NK-92 (cell line): ENCODE measurements around the gene FBXW9.
"Not testable (repeated sequence)": the region's sequence is repeated elsewhere in the genome, so short reads cannot be mapped to it uniquely, and the experiment has no call there.

ENCODE experiments used
- DNase-seq: peaks from one replicate; lab custom pipeline; 2025; ENCODE audit not compliant: unreplicated experiment; lab: John Stamatoyannopoulos, UW

Gene FBXW9

DNA sequence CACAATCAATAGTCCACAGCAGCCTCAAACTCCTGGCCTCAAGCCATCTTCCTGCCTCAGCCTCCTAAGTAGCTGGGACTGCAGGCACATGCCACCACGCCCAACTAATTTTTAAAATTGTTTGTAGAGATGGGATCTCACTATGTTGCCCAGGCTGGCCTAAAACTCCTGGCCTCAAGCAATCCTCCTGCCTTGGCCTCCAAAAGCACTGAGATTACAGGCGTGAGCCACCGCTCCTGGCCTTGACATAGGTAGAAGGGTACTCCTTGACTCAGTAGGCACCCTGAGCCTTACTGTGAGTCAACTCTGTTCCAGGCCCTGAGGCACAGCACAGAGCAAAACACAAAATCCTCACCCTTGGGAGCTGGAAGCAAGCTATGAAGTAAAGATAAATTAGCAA is 19.5 kb upstream of the FBXW9 start:
- no peak for DNase-seq

DNA sequence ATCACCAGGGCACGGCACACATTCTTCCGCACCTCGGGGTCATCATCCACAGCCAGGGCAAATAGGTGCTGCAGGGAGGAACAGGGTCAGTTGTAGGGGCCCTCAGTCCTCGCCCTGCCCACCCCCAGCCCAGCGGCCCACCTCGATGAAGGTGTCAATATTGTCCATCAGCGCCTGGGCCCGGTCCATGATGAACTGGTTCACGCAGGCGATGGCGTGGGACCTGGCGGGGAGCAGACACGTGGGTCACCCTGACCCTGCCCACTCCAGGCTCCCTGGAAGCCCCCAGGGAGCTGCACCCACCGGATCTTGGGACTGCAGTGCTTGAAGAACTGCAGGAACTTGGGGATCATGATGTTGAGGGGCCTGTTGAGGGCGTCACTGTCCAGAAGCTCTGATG is 18.7 kb upstream of the FBXW9 start:
- DNase-seq, result no peak

DNA sequence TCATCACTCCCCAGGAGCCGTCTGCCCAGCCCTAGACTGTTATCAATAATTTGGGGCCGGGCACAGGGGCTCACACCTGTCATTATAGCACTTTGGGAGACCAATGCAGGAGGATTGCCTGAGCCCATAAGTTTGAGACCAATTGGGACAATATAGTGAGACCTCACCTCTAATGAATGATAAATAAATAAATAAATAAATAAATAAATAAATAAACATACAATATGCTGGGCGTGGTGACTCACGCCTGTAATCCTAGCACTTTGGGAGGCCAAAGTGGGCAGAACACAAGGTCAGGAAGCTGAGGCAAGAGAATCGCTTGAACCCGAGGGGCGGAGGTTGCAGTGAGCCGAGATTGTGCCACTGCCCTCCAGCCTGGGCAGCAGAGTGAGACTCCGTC is 16.9 kb upstream of the FBXW9 start:
- not testable (repeated sequence) for DNase-seq

DNA sequence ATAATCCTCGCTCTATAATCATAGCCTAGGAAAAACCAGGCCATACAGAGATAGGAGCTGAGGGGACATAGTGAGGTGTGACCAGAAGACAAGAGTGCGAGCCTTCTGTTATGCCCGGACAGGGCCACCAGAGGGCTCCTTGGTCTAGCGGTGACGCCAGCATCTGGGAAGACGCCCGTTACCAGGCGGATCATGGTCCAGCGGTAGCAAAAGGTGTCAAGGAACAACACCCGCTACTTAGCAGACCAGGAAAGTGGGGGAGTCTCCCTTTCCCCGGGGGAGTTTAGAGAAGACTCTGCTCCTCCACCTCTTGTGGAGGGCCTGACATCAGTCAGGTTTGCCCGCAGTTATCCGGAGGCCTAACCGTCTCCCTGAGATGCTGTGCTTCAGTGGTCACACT is 15.6 kb upstream of the FBXW9 start:
- not testable (repeated sequence) for DNase-seq

DNA sequence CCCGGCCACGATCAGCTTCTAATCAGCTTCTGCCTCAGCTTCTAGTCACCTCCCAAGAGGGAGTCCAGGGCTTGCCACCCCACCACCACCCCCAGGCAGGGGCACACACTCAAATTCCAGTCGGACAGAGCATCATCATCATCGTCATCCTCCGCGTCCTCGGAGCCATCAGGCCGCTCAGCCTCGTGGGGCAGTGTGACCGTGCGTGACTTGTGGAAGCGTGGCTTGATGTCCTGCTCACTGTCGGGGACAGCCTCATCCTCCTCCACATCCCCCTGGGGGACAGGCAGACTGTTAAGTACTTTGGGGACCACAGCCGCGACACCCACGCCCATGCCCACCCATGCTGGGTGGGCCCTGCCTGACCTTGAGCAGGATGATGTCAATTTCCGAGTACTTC is 14.8 kb upstream of the FBXW9 start:
- no peak for DNase-seq

DNA sequence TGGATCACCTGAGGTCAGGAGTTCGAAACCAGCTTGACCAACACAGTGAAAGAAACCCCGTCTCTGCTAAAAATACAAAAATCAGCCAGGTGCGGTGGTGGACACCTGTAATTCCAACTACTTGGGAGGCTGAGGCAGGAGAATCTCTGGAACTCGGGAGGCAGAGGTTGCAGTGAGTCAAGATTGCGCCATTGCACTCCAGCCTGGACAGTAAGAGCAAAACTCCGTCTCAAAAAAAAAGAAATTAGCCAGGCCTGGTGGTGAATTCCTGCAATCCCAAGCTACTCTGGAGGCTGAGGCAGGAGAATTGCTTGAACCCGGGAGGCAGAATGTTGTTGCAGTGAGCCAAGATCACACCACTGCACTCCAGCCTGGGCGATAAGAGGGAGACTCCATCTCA is 12.2 kb upstream of the FBXW9 start:
- no peak for DNase-seq

DNA sequence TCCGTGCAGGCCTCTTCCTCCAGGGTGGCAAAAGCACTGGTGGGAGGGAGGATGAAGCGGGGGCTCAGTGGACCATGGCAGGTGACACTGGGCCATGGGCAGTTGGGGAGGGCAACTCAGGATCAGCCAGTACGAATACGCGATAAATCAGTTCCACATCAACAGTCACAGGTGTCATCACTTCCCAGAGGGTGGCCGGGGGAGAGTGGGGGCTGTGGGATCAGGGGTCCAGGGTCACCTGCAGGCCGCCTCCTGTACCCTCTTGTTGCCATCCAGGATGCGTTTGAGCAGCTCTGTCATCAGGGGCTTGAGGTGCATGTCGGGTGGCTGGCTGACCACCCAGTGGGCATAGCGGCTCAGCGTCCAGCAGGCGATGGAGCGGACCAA is 9.9 kb upstream of the FBXW9 start:
- DNase-seq, result no peak

DNA sequence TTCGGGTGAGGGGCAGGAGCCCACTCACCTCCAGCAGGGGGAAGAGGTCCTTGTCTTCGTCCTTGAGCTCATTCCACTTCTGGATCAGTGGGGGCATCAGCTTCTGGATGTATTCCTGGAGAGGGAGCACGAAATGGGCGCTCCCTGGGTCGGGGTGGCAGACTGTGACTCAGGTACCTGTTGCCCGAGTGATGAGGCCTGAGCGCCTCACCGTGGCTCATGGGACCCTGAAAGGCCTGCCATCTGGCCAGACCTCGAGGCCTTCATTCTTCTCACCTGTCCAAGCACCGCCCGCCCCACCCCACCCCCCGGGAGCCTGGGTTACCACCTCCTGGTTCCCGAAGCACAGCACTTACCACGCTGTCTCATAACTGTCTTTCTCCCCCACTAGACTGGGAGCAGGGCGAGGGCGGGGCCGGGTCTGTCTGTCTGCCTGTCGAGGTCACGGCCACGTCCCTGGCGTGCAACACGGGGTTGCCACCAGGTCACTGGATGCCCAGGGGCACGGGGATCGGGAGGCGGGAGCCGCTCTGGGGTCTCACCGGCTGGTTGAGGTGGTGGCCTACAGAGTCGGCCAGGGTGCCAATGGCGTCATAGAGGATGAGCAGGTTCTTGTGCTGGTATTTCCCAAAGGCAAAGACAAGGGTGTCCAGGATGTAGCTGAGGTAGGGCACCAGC is 9.4 kb upstream of the FBXW9 start:
- no peak for DNase-seq

DNA sequence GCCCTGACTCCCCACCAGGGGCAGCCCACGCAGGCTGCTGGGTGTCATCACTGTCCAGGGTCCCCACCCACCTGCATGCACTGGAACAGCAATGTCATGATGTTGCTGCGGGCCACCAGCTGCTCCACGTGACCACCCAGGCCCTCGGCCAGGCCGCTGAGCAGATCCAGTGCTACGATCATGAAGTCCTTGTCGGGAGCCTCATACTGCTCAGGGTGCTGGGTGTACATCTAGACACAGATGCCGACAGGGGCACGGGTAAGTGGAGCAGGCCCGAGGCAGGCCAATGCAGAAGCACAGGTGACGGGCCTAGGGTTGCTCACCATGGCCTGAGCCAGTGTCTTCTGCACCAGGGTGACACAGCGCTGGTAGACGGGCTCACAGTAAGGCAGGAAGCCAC is 8.7 kb upstream of the FBXW9 start:
- no peak for DNase-seq

DNA sequence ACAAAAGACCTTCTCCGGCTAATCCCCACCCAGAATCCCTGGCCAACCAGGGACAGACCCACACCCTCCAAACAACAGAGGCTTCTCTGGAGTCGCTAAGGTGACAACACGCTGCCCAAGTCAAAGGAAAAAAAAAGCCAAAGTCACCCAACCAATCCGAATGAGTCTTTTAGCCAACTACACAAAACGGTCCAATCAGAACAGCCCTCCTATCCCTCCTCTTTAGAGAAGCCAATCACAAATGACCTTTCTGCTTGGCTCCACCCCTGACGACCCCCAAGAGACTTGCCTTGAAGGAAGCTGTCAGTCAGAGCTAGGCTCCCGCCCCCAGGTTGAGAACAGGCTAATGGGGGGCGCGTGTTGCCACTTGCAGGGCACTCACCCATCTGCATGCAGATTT is 6.6 kb upstream of the FBXW9 start:
- DNase-seq, result no peak

DNA sequence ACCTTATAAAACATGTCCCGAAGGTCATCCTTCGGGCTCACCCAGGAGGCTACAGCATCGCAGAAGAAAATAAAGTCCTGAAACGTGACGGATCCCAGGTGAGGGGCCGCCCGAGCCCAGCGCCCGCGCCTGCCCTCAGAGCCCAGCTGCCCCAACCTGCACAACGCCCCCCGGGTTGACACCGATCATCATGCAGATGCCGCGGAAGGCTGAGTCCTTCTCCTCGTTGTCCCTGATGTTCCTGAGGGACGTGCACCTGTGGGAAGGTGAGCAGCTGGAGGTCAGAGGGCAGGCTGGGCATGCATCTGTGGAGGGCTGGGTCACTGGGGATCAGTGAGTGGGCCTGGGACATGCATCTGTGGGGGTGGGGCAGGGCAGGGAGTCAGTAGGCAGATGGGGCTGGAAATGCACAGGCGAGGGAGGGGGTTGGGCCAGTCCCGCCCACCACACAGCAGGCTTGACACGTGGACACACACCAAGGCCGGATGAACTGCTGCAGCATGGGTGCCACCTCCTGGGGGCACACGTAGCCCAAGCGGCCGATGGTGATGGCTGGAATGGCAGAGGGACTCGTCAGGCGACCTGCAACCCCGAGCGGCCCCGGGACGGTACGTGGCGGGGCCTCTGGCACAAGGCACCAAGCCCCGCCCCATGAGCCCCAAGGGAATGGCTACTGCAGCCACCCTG is 5.3 kb upstream of the FBXW9 start:
- DNase-seq, result no peak

DNA sequence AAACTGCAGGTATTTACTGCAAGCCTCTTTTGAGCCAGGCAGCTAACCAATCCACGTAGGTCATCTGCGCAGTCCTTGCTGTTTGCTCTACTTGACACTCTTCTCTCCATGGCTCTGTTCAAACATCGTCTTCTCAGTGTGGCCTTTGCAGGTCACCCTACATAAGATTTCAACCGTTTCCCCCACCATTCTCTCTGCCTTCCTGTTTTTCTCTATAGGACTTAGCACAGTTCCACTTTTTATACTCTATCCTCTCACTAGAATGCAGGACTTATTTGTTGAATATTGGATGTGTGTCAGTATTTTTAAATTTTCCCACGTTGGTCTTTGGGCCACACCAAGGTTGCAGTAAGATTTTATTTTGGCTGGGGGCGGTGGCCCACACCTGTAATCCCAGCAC is 1.7 kb upstream of the FBXW9 start:
- DNase-seq, result no peak

DNA sequence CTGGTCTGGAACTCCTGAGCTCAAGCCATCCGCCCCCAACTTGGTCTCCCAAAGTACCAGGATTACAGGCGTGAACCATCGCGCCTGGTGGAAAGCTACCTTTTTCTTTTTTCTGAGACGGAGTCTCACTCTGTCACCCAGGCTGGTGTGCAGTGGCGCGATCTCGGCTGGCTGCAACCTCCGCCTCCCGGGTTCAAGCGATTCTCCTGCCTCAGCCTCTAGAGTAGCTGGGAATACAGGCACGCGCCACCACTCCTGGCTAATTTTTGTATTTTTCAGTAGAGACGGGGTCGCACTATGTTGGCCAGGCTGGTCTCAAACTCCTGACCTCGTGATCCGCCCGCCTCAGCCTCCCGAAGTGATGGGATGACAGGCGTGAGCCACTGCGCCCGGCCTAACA is 994 bp upstream of the FBXW9 start:
- DNase-seq, result not testable (repeated sequence)

DNA sequence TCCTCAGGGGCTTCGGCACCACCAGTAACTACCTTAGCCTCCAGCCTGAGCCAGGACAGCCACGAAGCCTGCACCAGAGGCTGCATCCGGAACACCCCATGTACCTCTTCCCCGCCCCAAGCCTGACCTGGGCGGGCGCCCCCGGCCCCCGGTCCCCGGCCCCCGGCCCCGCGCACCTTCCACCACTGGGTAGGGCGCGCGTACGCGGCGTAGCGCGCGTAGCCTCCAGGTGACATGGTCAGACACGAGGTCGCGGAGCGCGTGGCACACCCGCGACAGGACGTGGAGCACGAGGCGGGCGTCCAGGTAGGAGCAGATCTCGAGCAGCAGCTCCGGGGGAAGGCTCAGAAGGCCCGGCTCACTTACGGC is 450 bp downstream of the FBXW9 start:
- no peak for DNase-seq

DNA sequence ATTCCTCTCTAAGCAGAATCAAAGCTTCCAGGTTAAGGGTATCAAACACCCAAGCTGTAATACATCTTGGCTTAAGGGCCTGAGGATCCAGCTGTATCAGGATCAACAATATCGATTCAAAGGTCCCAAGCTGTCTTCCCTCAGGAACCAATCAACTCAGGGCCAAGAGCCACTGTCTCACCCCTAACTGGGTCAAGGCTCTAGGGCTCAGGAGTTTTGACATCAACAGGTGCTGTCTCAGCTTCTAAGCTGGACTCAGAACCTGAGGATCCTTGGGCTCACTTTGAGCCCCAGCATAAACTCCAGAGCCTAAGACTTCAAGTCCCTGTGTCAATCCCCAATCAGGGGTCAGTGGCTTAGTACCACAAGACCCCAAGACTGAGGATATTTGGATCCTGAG is 917 bp downstream of the FBXW9 start:
- no peak for DNase-seq

DNA sequence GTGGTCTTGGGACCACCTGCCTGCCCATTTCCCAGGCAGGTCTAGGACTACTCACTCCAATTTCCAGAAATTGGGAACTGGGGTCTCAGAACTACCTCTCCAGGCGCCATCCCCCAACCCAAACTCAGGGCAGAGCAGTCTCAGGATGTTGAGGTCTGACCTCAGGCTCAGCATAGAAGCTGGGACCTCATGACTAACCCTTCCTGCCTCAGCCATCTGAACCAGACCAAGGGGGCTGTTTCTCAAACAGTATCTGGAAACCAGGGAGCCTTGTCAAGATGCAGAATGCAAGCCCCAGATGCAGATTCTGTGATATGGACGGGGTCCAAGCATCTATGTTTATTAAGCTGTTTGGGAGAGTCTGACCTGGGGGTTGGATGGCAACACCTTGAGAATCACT is 1.3 kb downstream of the FBXW9 start:
- DNase-seq, result no peak

DNA sequence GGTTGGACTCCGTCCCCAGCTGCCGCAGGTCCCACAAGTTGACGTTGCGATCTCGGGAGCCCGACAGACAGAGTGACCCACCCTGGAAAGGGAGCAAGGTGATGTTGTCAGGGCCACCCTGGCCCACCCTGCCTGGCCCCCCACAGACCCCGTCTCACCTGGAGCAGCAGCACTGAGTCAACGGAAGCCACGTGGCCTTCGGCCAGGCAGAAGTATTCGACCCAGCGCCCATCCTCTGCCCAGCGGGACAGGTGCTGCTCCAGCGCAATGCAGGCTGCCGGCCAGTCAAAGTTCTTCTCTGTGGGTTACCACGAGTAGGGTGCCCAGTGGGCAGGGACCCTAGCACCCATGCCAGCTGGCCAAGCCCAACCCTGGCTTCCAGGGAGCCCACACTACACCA is 1.8 kb downstream of the FBXW9 start:
- DNase-seq, result no peak

DNA sequence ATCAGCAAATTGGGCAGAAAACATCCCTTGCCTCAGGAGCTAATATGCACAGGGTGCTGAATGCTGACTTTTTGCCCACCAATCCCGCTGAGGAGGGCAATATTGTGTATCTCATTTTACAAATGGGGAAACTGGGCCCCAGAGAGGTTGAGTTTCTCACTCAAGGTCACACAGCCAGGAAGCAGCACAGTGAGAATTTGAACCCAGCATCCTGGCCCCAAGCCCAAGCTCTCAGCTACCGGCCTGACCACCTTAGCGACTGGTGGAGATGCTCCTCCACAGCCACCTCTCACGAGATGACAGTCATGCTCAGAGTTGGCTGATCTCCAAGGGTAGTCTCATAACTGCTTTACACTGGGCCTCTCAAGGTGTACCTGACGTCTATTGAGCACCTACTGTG is 3.5 kb downstream of the FBXW9 start:
- DNase-seq, result no peak

DNA sequence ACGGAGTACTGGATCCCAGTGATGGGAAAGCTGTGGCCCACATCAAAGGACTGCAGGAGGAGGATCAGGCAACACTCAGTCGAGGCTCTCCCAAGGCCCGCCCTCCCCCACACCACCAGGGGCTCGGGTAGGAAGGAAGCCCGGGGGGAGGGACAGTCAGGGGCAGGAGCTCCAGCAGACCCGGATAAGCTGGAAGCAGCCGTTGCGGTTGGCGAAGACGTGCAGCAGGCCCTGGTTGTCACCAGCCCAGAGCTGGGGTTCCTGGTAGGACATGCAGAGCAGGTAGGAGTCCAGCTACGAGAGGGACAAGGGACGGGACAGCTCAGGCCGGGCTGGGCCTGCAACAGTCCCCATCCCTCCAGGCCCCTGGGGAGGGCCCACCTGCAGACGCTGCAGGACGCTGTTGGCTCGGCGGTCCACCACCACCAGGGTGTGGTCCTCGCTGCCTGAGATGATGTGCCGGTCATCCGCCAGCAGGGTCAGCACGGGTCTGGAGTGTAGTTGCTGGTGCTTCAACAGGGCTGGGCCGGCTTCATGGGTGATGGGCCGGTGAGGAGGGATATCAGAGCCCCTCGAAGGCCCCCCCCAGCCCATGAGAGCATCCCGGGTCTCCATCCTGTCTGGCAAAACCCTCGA is 6.7 kb downstream of the FBXW9 start:
- no peak for DNase-seq

DNA sequence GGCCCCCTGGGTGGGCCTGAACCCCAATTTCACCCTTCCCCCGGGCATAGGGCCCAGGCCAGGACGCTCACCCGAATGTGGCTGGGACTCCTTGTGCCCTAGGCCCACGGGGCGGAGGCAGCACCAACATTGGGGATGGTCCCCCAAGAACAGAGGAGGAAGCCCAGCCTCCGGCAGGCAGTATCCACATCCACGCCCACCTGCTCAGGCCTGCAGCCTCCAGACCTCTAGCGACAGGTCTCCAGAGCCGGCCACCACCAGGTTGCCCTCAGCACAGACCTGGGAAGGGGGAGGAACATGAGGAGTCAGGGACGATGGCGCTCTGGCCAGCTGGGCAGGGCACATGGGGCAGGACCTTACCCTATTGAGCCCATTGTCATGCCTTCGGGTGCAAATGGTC is 7.4 kb downstream of the FBXW9 start:
- no peak for DNase-seq

DNA sequence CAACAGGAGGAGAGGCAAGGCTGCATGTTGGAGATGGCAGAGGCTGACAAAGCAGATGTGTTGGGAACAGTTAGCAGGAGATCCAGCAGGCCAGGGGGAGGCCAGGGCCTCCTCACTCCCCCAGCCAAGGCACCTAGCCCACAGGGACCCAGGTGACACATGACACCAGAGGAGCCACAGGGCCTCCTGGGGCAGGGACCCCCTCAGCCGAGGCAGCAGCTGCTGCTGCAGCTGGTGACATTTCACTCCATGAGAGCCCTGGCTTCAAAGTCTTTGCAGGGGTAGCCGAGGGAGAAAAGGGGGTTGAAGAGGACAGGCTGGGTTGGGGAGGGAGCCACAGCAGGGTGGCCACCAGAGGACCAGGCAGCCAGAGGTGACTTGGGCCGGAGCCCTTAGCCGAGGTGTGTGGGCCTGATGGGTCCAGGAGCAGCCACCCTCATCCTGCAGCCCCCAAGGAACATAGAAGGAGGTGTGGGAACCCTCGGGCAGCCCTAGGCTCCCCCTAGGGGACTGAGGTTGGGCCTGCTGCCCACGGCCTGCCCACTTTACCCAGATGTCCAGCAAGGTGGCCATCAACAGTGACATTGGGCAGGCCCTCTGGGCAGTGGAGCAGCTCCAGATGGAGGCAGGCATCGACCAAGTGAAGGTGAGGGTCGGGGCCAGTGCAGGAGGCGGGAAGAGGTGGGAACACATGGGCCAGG is 8.8 kb downstream of the FBXW9 start, which contains the start of gene GNG14:
TSS of gene GNG14 (plus strand) at position 503 of the 701 bp plus-strand sequence. CDS start at position 554, 51 bp downstream.
- no peak for DNase-seq

DNA sequence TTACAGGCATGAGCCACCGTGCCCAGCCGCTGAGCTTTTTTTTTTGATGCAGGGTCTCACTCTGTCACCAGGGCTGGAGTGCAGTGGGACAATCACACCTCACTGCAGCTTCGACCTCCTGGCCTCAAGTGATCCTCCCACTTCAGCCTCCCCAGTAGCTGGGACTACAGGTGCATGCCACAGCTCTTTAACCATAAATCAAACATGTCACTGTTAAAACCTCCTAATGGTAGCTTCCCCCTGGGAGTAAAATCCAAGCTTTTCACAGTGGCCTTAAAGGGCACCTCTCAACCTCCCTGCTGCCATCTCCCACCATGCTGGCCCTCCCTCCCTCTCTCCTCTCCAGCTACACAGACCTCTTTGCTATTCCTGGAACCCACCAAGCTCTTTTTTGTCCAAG is 10.6 kb downstream of the FBXW9 start:
- DNase-seq, result no peak
